Measurements from ENCODE around the gene SSNA1. TPM values are rescaled to one million over a fixed set of nuclear protein-coding genes. Genes with fewer than 3 reads are reported as not detected.

SSNA1 gene
- total RNA-seq, 1 donor, result 38.2 TPM

DNA sequence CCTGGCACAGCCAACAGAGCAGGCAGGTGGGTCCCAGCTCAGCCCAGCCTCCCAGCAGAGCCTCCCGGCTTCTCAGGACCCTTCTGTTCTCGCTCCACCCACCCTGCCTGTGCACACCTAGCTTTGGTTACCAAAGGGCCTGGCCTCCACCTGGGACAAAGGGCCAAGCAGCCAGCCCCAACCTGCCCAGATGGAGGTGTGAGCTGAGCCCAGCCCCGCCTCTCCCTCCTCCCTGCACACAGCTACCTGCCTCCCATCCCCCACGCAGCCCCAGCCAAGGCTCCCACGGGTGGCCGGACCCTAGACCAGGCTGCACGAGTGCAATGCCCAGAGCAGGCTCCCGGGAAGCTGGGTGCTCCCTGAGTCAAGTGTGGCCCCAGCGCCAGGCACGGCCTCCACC is 6.4 kb downstream of the SSNA1 start:
- Histone ChIP-seq H3K4me3 (ENCODE audit: low read length) (no peak overlapping the region), H3K9me3 (ENCODE audit: low read depth, low read length) (no peaks in the 10 kb centered on the region), H3K4me1 (ENCODE audit: insufficient read depth, low read length) (peaks cover 17% of the 10 kb centered on the region), H3K27me3 (ENCODE audit: insufficient read depth, low read length) (no peaks in the 10 kb centered on the region)

GRCh38 chr9:137195525-137196220 is 7.2 kb downstream of the SSNA1 start:
- Histone ChIP-seq H3K9me3 (ENCODE audit: low read depth, low read length) (no peaks in the 10 kb centered on the region), H3K4me3 (ENCODE audit: low read length) (no peak overlapping the region), H3K4me1 (ENCODE audit: insufficient read depth, low read length) (peaks cover 13% of the 10 kb centered on the region), H3K27me3 (ENCODE audit: insufficient read depth, low read length) (no peaks in the 10 kb centered on the region)

DNA sequence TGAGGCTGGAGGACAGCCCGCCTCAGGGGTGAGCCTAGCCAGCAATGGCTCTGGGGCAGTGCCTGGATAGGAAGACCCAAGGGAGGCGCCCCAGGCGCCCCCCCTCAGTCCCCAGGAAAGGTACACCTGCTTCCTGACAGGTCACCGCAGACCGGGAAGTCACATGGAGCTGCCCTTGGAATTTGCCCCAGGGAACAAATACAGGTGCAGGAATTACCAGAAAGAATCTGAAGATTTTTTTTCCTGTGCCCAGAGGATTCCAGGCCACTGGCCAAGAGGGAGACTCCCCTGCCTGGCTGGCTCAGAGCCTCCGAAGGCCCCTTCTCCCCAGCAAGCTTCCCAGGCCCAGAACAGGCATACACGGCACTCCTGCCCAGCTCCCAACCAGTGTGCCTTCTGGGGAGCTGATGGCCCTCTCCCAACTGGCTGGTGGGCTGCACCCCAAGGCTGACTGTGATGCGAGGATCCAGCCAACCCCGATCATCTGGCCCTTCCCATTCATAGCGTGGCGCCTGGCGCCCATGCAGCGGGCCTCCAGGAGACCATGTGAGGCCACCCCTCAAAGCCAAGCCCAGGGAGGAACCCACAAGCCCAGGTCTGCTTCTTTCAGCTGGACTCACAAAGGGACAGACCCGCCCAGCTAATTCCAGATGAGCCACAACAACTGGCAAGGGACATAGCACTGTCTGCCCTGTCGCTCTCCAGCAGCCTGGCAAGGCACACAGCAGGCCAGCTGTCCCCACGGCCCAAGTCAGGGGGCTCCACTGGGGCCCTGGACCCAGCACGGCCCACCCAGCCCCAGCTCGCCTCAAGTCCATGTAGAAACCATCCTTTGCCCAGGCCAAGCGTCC is 9.8 kb downstream of the SSNA1 start:
- Histone ChIP-seq H3K27me3 (ENCODE audit: insufficient read depth, low read length) (no peaks in the 10 kb centered on the region), H3K4me3 (ENCODE audit: low read length) (no peak overlapping the region), H3K4me1 (ENCODE audit: insufficient read depth, low read length) (peaks cover 28% of the 10 kb centered on the region), H3K9me3 (ENCODE audit: low read depth, low read length) (no peaks in the 10 kb centered on the region)

- H3K27me3 ChIP-seq (ENCODE audit: insufficient read depth, low read length), result no peaks in the 10 kb centered on the region
- peaks cover 30% of the 10 kb centered on the region for H3K4me1 ChIP-seq (ENCODE audit: insufficient read depth, low read length)
- H3K4me3 ChIP-seq (ENCODE audit: low read length), result no peak overlapping the region
- H3K9me3 ChIP-seq (ENCODE audit: low read depth, low read length), result no peaks in the 10 kb centered on the region
Measured at GRCh38 chr9:137198902-137199283, 10.4 kb downstream of the SSNA1 start.

DNA sequence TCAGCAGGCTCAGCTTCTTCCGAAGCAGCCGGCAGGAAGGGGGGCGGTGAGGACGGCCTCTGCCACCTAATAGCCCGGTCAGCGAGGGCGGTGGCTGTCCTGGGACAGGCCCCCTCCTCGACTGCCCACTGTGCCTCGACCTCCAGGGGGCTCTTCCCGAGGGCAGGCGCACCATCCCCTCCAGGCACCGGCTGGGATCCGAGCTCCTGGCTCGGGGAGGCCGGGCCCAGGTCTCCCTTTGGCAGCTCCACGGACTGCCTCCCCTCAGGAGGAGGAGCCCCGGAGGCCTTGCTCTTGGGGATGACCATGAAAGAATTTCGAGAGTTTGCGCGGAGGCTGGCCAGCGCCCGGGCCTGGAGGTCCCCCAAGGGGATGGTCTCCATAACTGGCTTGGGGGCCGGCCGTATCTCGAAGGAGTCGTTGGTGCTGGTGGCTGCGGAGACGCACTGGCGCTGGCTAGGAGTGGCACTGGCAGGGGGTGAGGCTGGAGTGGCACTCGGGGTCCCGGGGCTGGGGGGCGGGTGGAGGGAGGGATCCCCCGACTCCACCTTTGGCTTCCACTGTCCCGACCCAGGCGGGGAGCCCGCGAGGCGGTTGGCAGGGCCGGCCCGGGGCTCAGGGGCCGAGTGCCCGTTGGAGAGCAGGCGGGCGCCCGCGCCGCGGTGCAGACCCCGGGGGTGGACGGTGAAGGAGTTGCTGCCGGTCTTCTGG is 11.1 kb downstream of the SSNA1 start:
- no peaks in the 10 kb centered on the region for H3K9me3 ChIP-seq (ENCODE audit: low read depth, low read length)
- H3K27me3 ChIP-seq (ENCODE audit: insufficient read depth, low read length), result no peaks in the 10 kb centered on the region
- peaks cover 36% of the 10 kb centered on the region for H3K4me1 ChIP-seq (ENCODE audit: insufficient read depth, low read length)
- no peak overlapping the region for H3K4me3 ChIP-seq (ENCODE audit: low read length)

- Histone ChIP-seq H3K4me3 (ENCODE audit: low read length) (peak within 1 kb of the TSS; percentile 57), H3K9me3 (ENCODE audit: low read depth, low read length) (no peaks in the 10 kb centered on the region), H3K4me1 (ENCODE audit: insufficient read depth, low read length) (peaks cover 43% of the 10 kb centered on the region), H3K27me3 (ENCODE audit: insufficient read depth, low read length) (no peaks in the 10 kb centered on the region)
Measured at GRCh38 chr9:137200311-137201204, 12.1 kb downstream of the SSNA1 start, which contains the start of gene TPRN. Gene TPRN (minus strand): TSS chr9:137200741. CDS start chr9:137200711, 30 bp downstream.

DNA sequence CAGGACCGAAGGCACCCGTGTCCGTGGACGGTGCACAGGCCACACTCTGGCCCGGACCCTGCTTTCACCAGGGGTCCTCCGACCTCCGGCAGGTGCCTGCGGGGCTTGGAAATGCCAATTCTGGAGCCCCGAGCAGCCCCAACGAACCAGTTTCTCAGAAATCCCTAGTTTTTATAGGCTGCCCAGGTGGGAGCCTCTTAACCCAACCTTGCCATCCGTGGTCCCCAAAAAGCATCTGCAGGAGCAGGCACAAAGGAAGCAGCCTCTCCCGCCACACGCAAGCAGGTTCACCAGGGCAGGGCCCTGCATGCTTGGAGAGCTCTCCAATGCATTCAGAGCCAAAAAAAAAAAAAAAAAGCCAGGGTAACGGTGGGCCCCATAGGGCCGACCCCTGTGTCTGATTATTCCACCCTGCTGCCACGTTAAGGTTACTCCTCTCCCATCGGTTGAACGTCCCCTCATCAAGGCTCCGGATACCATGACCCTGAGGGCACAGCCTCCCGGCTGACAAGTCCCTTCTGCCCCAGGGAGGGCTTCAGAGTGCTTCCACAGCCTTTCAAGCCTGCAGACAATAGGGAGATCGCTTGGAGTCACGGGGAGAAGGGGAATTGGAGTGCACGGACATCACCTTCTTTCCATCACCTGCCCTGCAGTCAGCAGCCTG is 12.9 kb downstream of the SSNA1 start:
- H3K4me3 ChIP-seq (ENCODE audit: low read length), result peak overlapping the region; percentile 57
- H3K4me1 ChIP-seq (ENCODE audit: insufficient read depth, low read length), result peaks cover 50% of the 10 kb centered on the region
- no peaks in the 10 kb centered on the region for H3K27me3 ChIP-seq (ENCODE audit: insufficient read depth, low read length)
- no peaks in the 10 kb centered on the region for H3K9me3 ChIP-seq (ENCODE audit: low read depth, low read length)

DNA sequence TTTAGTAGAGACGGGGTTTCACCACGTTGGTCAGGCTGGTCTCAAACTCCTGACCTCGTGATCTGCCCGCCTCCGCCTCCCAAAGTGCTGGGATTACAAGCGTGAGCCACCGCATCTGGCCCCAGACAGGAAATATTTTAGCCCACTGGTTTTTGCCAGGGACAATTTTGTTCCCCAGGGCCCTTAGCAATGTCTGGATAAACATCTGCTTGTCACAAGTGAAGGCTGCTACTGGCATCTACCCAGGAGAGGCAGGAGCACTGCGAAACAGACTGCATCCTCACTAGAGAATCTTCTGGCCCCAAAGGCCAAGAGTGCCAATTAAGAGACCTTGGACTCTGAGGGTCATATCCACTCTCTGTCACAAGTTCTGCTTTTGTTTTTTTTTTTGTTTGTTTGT is 14.5 kb downstream of the SSNA1 start:
- Histone ChIP-seq H3K9me3 (ENCODE audit: low read depth, low read length) (no peaks in the 10 kb centered on the region), H3K27me3 (ENCODE audit: insufficient read depth, low read length) (no peaks in the 10 kb centered on the region), H3K4me3 (ENCODE audit: low read length) (no peak overlapping the region), H3K4me1 (ENCODE audit: insufficient read depth, low read length) (peaks cover 57% of the 10 kb centered on the region)

GRCh38 chr9:137204731-137205125 is 16.3 kb downstream of the SSNA1 start:
- Histone ChIP-seq H3K9me3 (ENCODE audit: low read depth, low read length) (no peaks in the 10 kb centered on the region), H3K27me3 (ENCODE audit: insufficient read depth, low read length) (no peaks in the 10 kb centered on the region), H3K4me3 (ENCODE audit: low read length) (peak overlapping the region; percentile 94), H3K4me1 (ENCODE audit: insufficient read depth, low read length) (peaks cover 44% of the 10 kb centered on the region)

DNA sequence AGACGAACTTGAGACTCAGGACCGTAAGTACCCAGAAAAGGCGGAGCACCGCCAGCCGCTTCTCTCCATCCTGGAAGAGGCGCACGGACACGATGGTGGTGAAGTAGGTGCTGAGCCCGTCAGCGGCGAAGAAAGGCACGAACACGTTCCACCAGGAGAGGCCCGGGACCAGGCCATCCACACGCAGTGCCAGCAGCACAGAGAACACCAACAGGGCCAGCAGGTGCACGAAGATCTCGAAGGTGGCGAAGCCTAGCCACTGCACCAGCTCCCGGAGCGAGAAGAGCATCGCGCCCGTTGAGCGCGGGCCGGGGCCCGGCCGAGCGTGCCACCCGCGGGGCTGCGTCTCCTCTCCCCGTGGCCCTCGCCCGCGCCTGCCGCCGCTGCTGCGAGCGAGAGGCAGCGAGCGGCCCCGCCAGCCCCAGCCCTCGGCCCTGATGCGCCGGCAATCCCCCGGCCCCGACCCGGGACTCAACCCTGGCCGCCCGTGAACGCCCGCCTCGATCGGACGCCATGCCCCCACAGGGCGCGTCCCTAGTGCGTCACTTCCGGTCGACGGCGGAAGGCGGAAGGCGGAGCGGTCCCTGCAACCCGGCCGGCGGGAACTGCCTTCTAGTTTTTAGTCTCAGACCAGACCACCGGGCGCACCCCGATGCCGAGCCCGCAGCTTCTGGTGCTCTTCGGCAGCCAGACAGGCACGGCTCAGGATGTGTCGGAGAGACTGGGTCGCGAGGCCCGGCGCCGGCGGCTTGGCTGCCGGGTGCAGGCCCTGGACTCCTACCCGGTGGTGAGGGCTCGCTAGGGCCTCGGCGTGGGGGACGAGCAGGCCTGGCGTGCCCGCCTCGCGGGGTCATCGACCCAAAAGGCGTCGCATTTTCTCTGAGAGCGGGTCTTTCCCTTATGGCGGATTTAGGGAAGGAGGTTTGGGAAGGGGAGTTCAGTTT is 16.9 kb downstream of the SSNA1 start, which contains the start of the genes NDOR1 and TMEM203:
Gene NDOR1, plus strand, starts transcription at position 575 of the 944 bp plus-strand sequence. Its CDS starts 78 bp downstream, at position 653.
Gene TMEM203, minus strand, starts transcription at position 523 of the 944 bp plus-strand sequence. Its CDS starts 234 bp downstream, at position 289.
- peaks cover 44% of the 10 kb centered on the region for H3K4me1 ChIP-seq (ENCODE audit: insufficient read depth, low read length)
- H3K27me3 ChIP-seq (ENCODE audit: insufficient read depth, low read length), result no peaks in the 10 kb centered on the region
- peak within 1 kb of the TSS; percentile 94 for H3K4me3 ChIP-seq (ENCODE audit: low read length)
- H3K9me3 ChIP-seq (ENCODE audit: low read depth, low read length), result no peaks in the 10 kb centered on the region

GRCh38 chr9:137206602-137207001 is 18.1 kb downstream of the SSNA1 start:
- Histone ChIP-seq H3K4me3 (ENCODE audit: low read length) (no peak overlapping the region), H3K27me3 (ENCODE audit: insufficient read depth, low read length) (no peaks in the 10 kb centered on the region), H3K4me1 (ENCODE audit: insufficient read depth, low read length) (peaks cover 38% of the 10 kb centered on the region), H3K9me3 (ENCODE audit: low read depth, low read length) (no peaks in the 10 kb centered on the region)

DNA sequence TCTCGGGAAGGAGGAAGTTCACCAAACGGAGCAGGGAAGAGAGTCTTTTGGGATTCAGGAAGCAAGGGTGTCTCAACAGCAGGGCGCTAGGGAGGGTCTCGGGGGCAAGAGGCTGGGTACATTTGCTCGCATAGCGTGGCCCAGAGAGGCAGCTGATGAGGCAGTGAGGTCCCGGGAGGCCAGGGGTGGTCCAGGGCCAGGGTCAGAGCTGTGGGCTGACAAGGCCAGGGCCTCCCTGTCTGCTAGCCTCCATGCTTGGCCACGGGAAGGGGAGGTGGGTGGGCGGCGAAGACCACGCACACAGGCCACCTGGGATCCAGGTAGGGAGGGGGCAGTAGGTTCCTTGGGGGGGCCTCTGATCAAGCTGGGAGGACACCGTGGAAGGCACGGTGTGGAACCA is 23.1 kb downstream of the SSNA1 start:
- no peak overlapping the region for H3K4me3 ChIP-seq (ENCODE audit: low read length)
- H3K27me3 ChIP-seq (ENCODE audit: insufficient read depth, low read length), result no peaks in the 10 kb centered on the region
- H3K4me1 ChIP-seq (ENCODE audit: insufficient read depth, low read length), result peaks cover 5% of the 10 kb centered on the region
- no peaks in the 10 kb centered on the region for H3K9me3 ChIP-seq (ENCODE audit: low read depth, low read length)

DNA sequence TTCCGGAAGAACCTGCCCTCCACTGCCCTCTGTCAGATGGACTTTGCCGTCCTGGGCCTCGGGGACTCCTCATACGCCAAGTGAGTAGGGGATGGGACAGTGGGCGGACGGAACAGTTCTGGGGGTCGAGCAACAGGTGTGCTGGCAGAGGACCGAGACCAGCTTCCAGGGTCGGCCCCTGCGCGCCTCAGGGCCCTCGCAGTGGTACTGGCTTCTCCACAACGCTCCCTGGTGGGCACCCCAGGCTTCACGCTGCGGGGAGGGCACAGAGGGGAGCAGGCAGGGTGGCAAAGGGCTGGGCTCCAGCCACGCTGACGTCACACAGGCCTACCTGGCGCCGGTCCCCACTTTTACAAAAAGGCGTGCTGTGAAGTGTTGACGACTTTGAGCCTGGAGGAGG is 24.0 kb downstream of the SSNA1 start:
- Histone ChIP-seq H3K4me3 (ENCODE audit: low read length) (no peak overlapping the region), H3K9me3 (ENCODE audit: low read depth, low read length) (no peaks in the 10 kb centered on the region), H3K4me1 (ENCODE audit: insufficient read depth, low read length) (no peaks in the 10 kb centered on the region), H3K27me3 (ENCODE audit: insufficient read depth, low read length) (no peaks in the 10 kb centered on the region)
